Left lung (tissue), 14 donors: ENCODE measurements around the gene CDCA5. TPM values are rescaled to one million over a fixed set of nuclear protein-coding genes. Genes with fewer than 3 reads are reported as not detected.

Experiments
- ATAC-seq: fragments of 200-7000 bp; cut with Tn5 transposase; one replicate; pipeline ENCODE4 v1.9.1; 2020; ENCODE audit warnings: moderate library complexity
- DNase-seq, 4 donors: peaks; one replicate each; pipeline ENCODE4 v3.0.0-alpha.2; 2013 to 2020
- H3K27ac ChIP-seq, 2 donors: fragments of 200-600 bp; sonication (generic) in 1 of 2; one replicate each; pipeline versions ENCODE4 v1.5.0 to v1.8.0; 2020 to 2021
- H3K27me3 ChIP-seq, 2 donors: fragments of 200-600 bp; sonication (generic) in 1 of 2; one replicate each; pipeline versions ENCODE4 v1.5.0 to v1.8.0; 2020 to 2021
- H3K36me3 ChIP-seq, 2 donors: fragments of 200-600 bp; sonication (generic) in 1 of 2; one replicate each; pipeline versions ENCODE4 v1.5.0 to v1.8.0; 2020 to 2021
- H3K4me1 ChIP-seq, 2 donors: fragments of 200-600 bp; one replicate each; pipeline ENCODE4 v1.8.0; 2021
- H3K4me3 ChIP-seq, 2 donors: fragments of 200-600 bp; sonication (generic) in 1 of 2; one replicate each; pipeline versions ENCODE4 v1.5.0 to v1.8.0; 2020 to 2021; ENCODE audit warnings: mild to moderate bottlenecking in 1 of 2
- H3K9me3 ChIP-seq, 2 donors: fragments of 200-600 bp; sonication (generic) in 1 of 2; one replicate each; pipeline versions ENCODE4 v1.5.0 to v1.8.0; 2020 to 2021
- intact Hi-C, 2 donors: fragments of 100-400 bp; cut with DNase I; formaldehyde crosslinking; loops; one replicate each; pipeline versions ENCODE4 v1.11.2 to v1.14.2; 2022
- long read RNA-seq, 12 donors: library from polyadenylated mRNA in 2 of 12; unstranded in 2 of 12; transcript quantifications; one replicate each; pipeline ENCODE4 v2.0.0 and lab custom pipeline, GENCODE V29; 2019 to 2026
- polyA plus RNA-seq, 6 donors: library from polyadenylated mRNA; unstranded; fragments of 120-200 nt; gene quantifications; one replicate each; pipeline ENCODE4 v1.2.1, GENCODE V29; 2013; ENCODE audit not compliant: insufficient read length in 6 of 6
- total RNA-seq, 2 donors: library from RNA; stranded (reverse); fragmentation: NEBNext Ultra II Directional; extraction: Animal tissue kit (Norgen Biotek cat#: 25700); gene quantifications; one replicate each; pipeline ENCODE4 v1.2.1, GENCODE V29; 2021
- TF ChIP-seq, protein P1 (sequence below), 2 donors: fragments of 200-600 bp; sonication (generic) in 1 of 2; IDR thresholded peaks; one replicate each; pipeline versions ENCODE4 v1.5.0 to v1.8.0; 2021; ENCODE audit warnings: antibody characterized with exemption in 2 of 2
- donor health status: DM: no; HTN: yes; CAD: no.
- donor health status: DM: no; HTN: no; CAD: no.

CDCA5 gene
- total RNA-seq: 10 to 100 TPM in 1 of 2 donors, 1 to 10 TPM in 1; 7.1 to 11.3 TPM
- polyA plus RNA-seq: 10 to 100 TPM; 12.7 to 27.9 (median 17.1) TPM
- long read RNA-seq, donor 1, transcript CDCA5-201 (6 exons, 2,587 nt): major isoform, 9 of 11 reads
- long read RNA-seq, donor 1, partial matches to known transcripts: 0 of 11 reads
- long read RNA-seq, donor 1, other reads (novel, unspliced or antisense): 0 of 11 reads
- long read RNA-seq, donor 2, transcript CDCA5-201 (6 exons, 2,587 nt): major isoform, 5 of 25 reads
- long read RNA-seq, donor 2, partial matches to known transcripts: 18 of 25 reads
- long read RNA-seq, donor 2, other reads (novel, unspliced or antisense): 0 of 25 reads
- long read RNA-seq, donor 3, transcript CDCA5-201 (6 exons, 2,587 nt): major isoform, 7 of 8 reads
- long read RNA-seq, donor 3, partial matches to known transcripts: 0 of 8 reads
- long read RNA-seq, donor 3, other reads (novel, unspliced or antisense): 0 of 8 reads
- long read RNA-seq, donor 4, transcript CDCA5-201 (6 exons, 2,587 nt): major isoform, 7 of 9 reads
- long read RNA-seq, donor 4, partial matches to known transcripts: 0 of 9 reads
- long read RNA-seq, donor 4, other reads (novel, unspliced or antisense): 2 of 9 reads
- long read RNA-seq, donor 5, transcript CDCA5-201 (6 exons, 2,587 nt): major isoform, 9 of 12 reads
- long read RNA-seq, donor 5, partial matches to known transcripts: 0 of 12 reads
- long read RNA-seq, donor 5, other reads (novel, unspliced or antisense): 0 of 12 reads
- long read RNA-seq, donor 6, transcript CDCA5-201 (6 exons, 2,587 nt): major isoform, 10 of 11 reads
- long read RNA-seq, donor 6, partial matches to known transcripts: 0 of 11 reads
- long read RNA-seq, donor 6, other reads (novel, unspliced or antisense): 0 of 11 reads
- long read RNA-seq, donor 7, partial matches to known transcripts: 0 of 2 reads
- long read RNA-seq, donor 7, other reads (novel, unspliced or antisense): 0 of 2 reads
- long read RNA-seq, donor 8, partial matches to known transcripts: 0 of 5 reads
- long read RNA-seq, donor 8, other reads (novel, unspliced or antisense): 0 of 5 reads
- long read RNA-seq, donor 9: 0 reads
- long read RNA-seq, donor 10, transcript CDCA5-201 (6 exons, 2,587 nt): major isoform, 6 of 8 reads
- long read RNA-seq, donor 10, partial matches to known transcripts: 0 of 8 reads
- long read RNA-seq, donor 10, other reads (novel, unspliced or antisense): 2 of 8 reads
- long read RNA-seq, donor 11, transcript CDCA5-201 (6 exons, 2,587 nt): major isoform, 6 of 322 reads
- long read RNA-seq, donor 11, partial matches to known transcripts: 266 of 322 reads
- long read RNA-seq, donor 11, other reads (novel, unspliced or antisense): 50 of 322 reads
- long read RNA-seq, donor 12, partial matches to known transcripts: 0 of 5 reads
- long read RNA-seq, donor 12, other reads (novel, unspliced or antisense): 0 of 5 reads

DNA sequence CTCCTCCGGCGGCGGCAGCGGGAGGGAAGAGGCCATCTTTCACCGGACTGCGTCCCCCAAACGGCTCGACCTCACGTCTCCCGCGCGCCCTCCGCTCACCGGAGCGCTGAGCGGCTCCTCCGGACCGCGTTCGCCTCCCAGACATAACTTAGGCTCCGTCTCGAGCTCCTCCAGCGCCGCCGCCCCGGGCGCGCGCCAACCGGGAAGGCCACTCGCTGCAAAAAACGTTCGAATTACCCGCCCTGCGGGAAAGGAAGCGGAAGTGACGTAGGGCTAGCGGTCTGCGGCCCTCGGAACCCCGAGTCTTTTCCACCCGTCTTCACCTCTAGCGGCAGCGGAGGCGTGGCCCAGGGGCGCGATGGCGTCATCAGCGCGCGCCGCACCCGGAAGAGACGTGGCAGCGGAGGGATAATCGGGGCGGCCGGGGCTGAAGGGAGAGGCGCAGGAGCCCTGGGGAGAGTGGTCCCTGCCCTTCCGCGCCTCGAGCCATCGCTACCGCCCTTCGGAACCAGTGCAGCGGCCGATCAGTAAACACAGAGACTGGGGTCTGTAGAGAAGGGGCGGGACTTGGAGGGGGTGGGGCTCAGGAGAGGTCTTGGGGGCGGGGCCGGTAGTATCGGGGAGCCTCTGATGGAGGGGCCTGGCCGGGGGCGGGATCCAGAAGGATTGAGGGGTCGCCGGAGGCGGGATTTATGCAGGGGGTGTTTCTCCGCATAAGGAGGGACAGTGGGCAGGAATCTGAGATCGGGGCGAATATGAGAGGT, at the start of gene CDCA5, which contains the start of gene ZFPL1:
TSS of gene CDCA5 (minus strand) at position 207 of the 764 bp plus-strand sequence. CDS start at position 145, 62 bp downstream.
TSS of gene ZFPL1 (plus strand) at position 389 of the 764 bp plus-strand sequence. CDS start 477 bp downstream, outside the sequence.
- Histone ChIP-seq H3K27me3 (no peaks in the 10 kb centered on the region), H3K4me1 (peaks cover 9 to 27% of the 10 kb centered on the region in 2 donors), H3K9me3 (no peaks in the 10 kb centered on the region), H3K27ac (peak within 1 kb of the TSS; percentile 90 to 92), H3K36me3 (peaks cover 0 to 40% of the 10 kb centered on the region in 2 donors), H3K4me3 (peak within 1 kb of the TSS; percentile 79 to 85)
- TF ChIP-seq, protein P1, sequence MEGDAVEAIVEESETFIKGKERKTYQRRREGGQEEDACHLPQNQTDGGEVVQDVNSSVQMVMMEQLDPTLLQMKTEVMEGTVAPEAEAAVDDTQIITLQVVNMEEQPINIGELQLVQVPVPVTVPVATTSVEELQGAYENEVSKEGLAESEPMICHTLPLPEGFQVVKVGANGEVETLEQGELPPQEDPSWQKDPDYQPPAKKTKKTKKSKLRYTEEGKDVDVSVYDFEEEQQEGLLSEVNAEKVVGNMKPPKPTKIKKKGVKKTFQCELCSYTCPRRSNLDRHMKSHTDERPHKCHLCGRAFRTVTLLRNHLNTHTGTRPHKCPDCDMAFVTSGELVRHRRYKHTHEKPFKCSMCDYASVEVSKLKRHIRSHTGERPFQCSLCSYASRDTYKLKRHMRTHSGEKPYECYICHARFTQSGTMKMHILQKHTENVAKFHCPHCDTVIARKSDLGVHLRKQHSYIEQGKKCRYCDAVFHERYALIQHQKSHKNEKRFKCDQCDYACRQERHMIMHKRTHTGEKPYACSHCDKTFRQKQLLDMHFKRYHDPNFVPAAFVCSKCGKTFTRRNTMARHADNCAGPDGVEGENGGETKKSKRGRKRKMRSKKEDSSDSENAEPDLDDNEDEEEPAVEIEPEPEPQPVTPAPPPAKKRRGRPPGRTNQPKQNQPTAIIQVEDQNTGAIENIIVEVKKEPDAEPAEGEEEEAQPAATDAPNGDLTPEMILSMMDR (IDR thresholded peaks at IDR 0.05): no peak
- intact Hi-C loops: no loop called here
- ATAC-seq (peak; percentile 96), DNase-seq (peak; percentile 94 to 98 (median 96))

- Histone ChIP-seq H3K9me3 (no peaks in the 10 kb centered on the region), H3K27me3 (no peaks in the 10 kb centered on the region), H3K27ac (peak overlapping the region in 1 of 2 donors; percentile 98), H3K4me3 (peak overlapping the region; percentile 84 to 98), H3K36me3 (peaks cover 0 to 48% of the 10 kb centered on the region in 2 donors), H3K4me1 (peaks cover 16 to 32% of the 10 kb centered on the region in 2 donors)
- TF ChIP-seq, protein P1 (IDR thresholded peaks at IDR 0.05): no peak
- peak in 2 of 4 donors; percentile 80 to 93 for DNase-seq
- peak; percentile 39 for ATAC-seq
- intact Hi-C loops: no loop called here
Observed at GRCh38 chr11:65132988-65133700, 49.3 kb upstream of the CDCA5 start.

GRCh38 chr11:65132238-65132987, 48.6 kb upstream of the CDCA5 start:
- Histone ChIP-seq H3K36me3 (peaks cover 0 to 56% of the 10 kb centered on the region in 2 donors), H3K9me3 (no peaks in the 10 kb centered on the region), H3K4me3 (peak overlapping the region; percentile 84 to 98), H3K4me1 (peaks cover 16 to 32% of the 10 kb centered on the region in 2 donors), H3K27me3 (no peaks in the 10 kb centered on the region), H3K27ac (peak overlapping the region in 1 of 2 donors; percentile 13)
- intact Hi-C loops: no loop called here
- ATAC-seq (no peak), DNase-seq (peak in 1 of 4 donors; percentile 29)
- TF ChIP-seq, protein P1 (IDR thresholded peaks at IDR 0.05): no peak
